Caco-2 (cell line): ENCODE data around the gene TXNRD1. TPM values are rescaled to one million over a fixed set of nuclear protein-coding genes. Genes with fewer than 3 reads are reported as not detected.

Experiments
- BruUV-seq: library from RNA; stranded (reverse); fragments of 400-500 nt; replicated peaks from 2 replicates; lab custom pipeline; 2021; lab: Mats Ljungman, UMichigan
- CTCF ChIA-PET: fragments of 300-600 bp; sonication (Branson Sonifier 250); formaldehyde crosslinking; loops from one replicate; lab custom pipeline; 2022; ENCODE audit warnings: antibody characterized with exemption; lab: Charles Lee
- POLR2A ChIA-PET: fragments of 300-600 bp; sonication (Branson Sonifier 250); formaldehyde crosslinking; loops from one replicate; lab custom pipeline; 2022; ENCODE audit warnings: antibody characterized with exemption; lab: Charles Lee
- DNase-seq, 2 experiments: peaks; one replicate each; pipeline versions ENCODE4 v3.0.0 to v3.0.0-alpha.2; 2020 to 2022
- H3K27me3 ChIP-seq: replicated peaks from 2 replicates; pipeline ENCODE4 v1.6.0; 2011; ENCODE audit warnings: low read length; ENCODE audit not compliant: control insufficient read depth, insufficient read depth
- H3K36me3 ChIP-seq: 2 replicates; pipeline ENCODE4 v1.5.1; 2011; ENCODE audit warnings: low read length; ENCODE audit not compliant: control insufficient read depth, insufficient read depth
- H3K4me1 ChIP-seq: fragments of 250-450 bp; sonication (Bioruptor Pico); 2 replicates; pipeline ENCODE4 v1.5.1; 2020; ENCODE audit warnings: mild to moderate bottlenecking
- H3K4me3 ChIP-seq: 2 replicates; pipeline ENCODE4 v1.5.1; 2011; ENCODE audit warnings: low read depth, mild to moderate bottlenecking, control low read depth, low read length
- H3K9me3 ChIP-seq: fragments of 250-450 bp; sonication (Bioruptor Pico); 2 replicates; pipeline ENCODE4 v1.5.1; 2020; ENCODE audit warnings: mild to moderate bottlenecking, moderate library complexity
- H3K27ac Mint-ChIP-seq: one replicate; pipeline ENCODE4 v1.8.0; 2022; ENCODE audit warnings: mixed read lengths; ENCODE audit not compliant: unreplicated experiment
- H3K27me3 Mint-ChIP-seq: one replicate; pipeline ENCODE4 v1.8.0; 2022; ENCODE audit warnings: mixed read lengths; ENCODE audit not compliant: insufficient read depth, unreplicated experiment
- H3K36me3 Mint-ChIP-seq: one replicate; pipeline ENCODE4 v1.8.0; 2022; ENCODE audit warnings: mild to moderate bottlenecking, mixed read lengths; ENCODE audit not compliant: insufficient read depth, unreplicated experiment
- H3K4me1 Mint-ChIP-seq: one replicate; pipeline ENCODE4 v1.8.0; 2022; ENCODE audit warnings: low read depth, mixed read lengths; ENCODE audit not compliant: unreplicated experiment
- H3K4me3 Mint-ChIP-seq: one replicate; pipeline ENCODE4 v1.8.0; 2022; ENCODE audit warnings: mild to moderate bottlenecking, moderate library complexity, mixed read lengths; ENCODE audit not compliant: unreplicated experiment
- H3K9me3 Mint-ChIP-seq: one replicate; pipeline ENCODE4 v1.8.0; 2022; ENCODE audit warnings: mixed read lengths; ENCODE audit not compliant: unreplicated experiment
- CTCF ChIP-seq, 2 experiments: fragments of 200-600 bp in 1 of 2; IDR thresholded peaks; 1 replicate in 1 of 2; 2 replicates in 1 of 2; pipeline versions ENCODE4 v1.5.1 to v1.8.0; 2011 to 2022; ENCODE audit warnings: antibody characterized with exemption in 1 of 2, control low read depth in 1 of 2, inconsistent platforms in 1 of 2, low read depth in 1 of 2, low read length in 1 of 2, mild to moderate bottlenecking in 1 of 2, moderate library complexity in 1 of 2; ENCODE audit not compliant: insufficient read depth in 1 of 2, severe bottlenecking in 1 of 2, unreplicated experiment in 1 of 2
- intact Hi-C: fragments of 100-400 bp; cut with micrococcal nuclease; formaldehyde crosslinking; loops from one replicate; pipeline ENCODE4 v1.10.0; 2022; ENCODE audit not compliant: unreplicated experiment
- total RNA-seq: library from RNA; stranded (reverse); gene quantifications from 2 replicates; pipeline ENCODE4 v1.2.3, GENCODE V29; 2022

The TXNRD1 gene
- total RNA-seq, 1 experiment from 2014 or later: 115 TPM

- H3K36me3 Mint-ChIP-seq: peaks cover 74% of the 10 kb centered on the region
Measured at GRCh38 chr12:104340925-104341611, 125.5 kb downstream of the TXNRD1 start.

GRCh38 chr12:104342147-104342546 is 126.6 kb downstream of the TXNRD1 start:
- BruUV-seq: no TSS peak
- ChIA-PET CTCF (no interaction called here), POLR2A (no interaction called here)
- intact Hi-C loops: no loop called here
- no peaks in the 10 kb centered on the region for H3K27me3 ChIP-seq
- Mint-ChIP-seq H3K4me3 (no peak overlapping the region), H3K4me1 (no peaks in the 10 kb centered on the region), H3K36me3 (peaks cover 75% of the 10 kb centered on the region), H3K27ac (no peak overlapping the region), H3K9me3 (no peaks in the 10 kb centered on the region), H3K27me3 (no peaks in the 10 kb centered on the region)
- TF ChIP-seq CTCF (IDR thresholded peaks at IDR 0.05; ENCODE audit: insufficient read depth in 1 of 2, low read depth in 1 of 2, low read length in 1 of 2, severe bottlenecking in 1 of 2, unreplicated experiment in 1 of 2): no peak
- no peaks in the 10 kb centered on the region for H3K9me3 ChIP-seq
- no peaks in the 10 kb centered on the region for H3K4me1 ChIP-seq
- DNase-seq: no peak
- peaks cover 5% of the 10 kb centered on the region for H3K36me3 ChIP-seq
- H3K4me3 ChIP-seq: no peak overlapping the region

More at GRCh38 chr12:104340925-104341611, 125.5 kb downstream of the TXNRD1 start:
- intact Hi-C loops: no loop called here
- no peak overlapping the region for H3K27ac Mint-ChIP-seq
- H3K4me3 Mint-ChIP-seq: no peak overlapping the region
- BruUV-seq: no TSS peak
- no peak for DNase-seq
- ChIA-PET POLR2A (no interaction called here), CTCF (no interaction called here)
- no peaks in the 10 kb centered on the region for H3K9me3 ChIP-seq
- TF ChIP-seq CTCF (IDR thresholded peaks at IDR 0.05; ENCODE audit: insufficient read depth in 1 of 2, low read depth in 1 of 2, low read length in 1 of 2, severe bottlenecking in 1 of 2, unreplicated experiment in 1 of 2): no peak
- no peaks in the 10 kb centered on the region for H3K9me3 Mint-ChIP-seq
- no peak overlapping the region for H3K4me3 ChIP-seq
- H3K4me1 ChIP-seq: no peaks in the 10 kb centered on the region
- no peaks in the 10 kb centered on the region for H3K4me1 Mint-ChIP-seq
- no peaks in the 10 kb centered on the region for H3K27me3 ChIP-seq
- H3K27me3 Mint-ChIP-seq: no peaks in the 10 kb centered on the region
- H3K36me3 ChIP-seq: peaks cover 5% of the 10 kb centered on the region

- POLR2A ChIA-PET: no interaction called here
- intact Hi-C loops: no loop called here
- Histone ChIP-seq H3K4me3 (no peak overlapping the region), H3K4me1 (no peaks in the 10 kb centered on the region), H3K9me3 (no peaks in the 10 kb centered on the region), H3K27me3 (no peaks in the 10 kb centered on the region), H3K36me3 (peaks cover 5% of the 10 kb centered on the region)
- Mint-ChIP-seq H3K27me3 (no peaks in the 10 kb centered on the region), H3K4me1 (no peaks in the 10 kb centered on the region), H3K4me3 (no peak overlapping the region), H3K9me3 (no peaks in the 10 kb centered on the region), H3K27ac (no peak overlapping the region), H3K36me3 (peaks cover 78% of the 10 kb centered on the region)
- no TSS peak for BruUV-seq
- no peak for TF ChIP-seq CTCF (IDR thresholded peaks at IDR 0.05; ENCODE audit: insufficient read depth in 1 of 2, low read depth in 1 of 2, low read length in 1 of 2, severe bottlenecking in 1 of 2, unreplicated experiment in 1 of 2)
- DNase-seq: no peak
- CTCF ChIA-PET: no interaction called here
Measured at GRCh38 chr12:104342635-104343249, 127.2 kb downstream of the TXNRD1 start.
